Measurements from ENCODE around the gene KISS1R. TPM values are rescaled to one million over a fixed set of nuclear protein-coding genes. Genes with fewer than 3 reads are reported as not detected.
A peak's percentile ranks its signal among the peaks of the same experiment; 100 is the strongest.
"Not testable (repeated sequence)": the region's sequence is repeated elsewhere in the genome, so short reads cannot be mapped to it uniquely, and the experiment has no call there.

The KISS1R gene
- total RNA-seq, 1 experiment from 2014 or later: not detected

DNA sequence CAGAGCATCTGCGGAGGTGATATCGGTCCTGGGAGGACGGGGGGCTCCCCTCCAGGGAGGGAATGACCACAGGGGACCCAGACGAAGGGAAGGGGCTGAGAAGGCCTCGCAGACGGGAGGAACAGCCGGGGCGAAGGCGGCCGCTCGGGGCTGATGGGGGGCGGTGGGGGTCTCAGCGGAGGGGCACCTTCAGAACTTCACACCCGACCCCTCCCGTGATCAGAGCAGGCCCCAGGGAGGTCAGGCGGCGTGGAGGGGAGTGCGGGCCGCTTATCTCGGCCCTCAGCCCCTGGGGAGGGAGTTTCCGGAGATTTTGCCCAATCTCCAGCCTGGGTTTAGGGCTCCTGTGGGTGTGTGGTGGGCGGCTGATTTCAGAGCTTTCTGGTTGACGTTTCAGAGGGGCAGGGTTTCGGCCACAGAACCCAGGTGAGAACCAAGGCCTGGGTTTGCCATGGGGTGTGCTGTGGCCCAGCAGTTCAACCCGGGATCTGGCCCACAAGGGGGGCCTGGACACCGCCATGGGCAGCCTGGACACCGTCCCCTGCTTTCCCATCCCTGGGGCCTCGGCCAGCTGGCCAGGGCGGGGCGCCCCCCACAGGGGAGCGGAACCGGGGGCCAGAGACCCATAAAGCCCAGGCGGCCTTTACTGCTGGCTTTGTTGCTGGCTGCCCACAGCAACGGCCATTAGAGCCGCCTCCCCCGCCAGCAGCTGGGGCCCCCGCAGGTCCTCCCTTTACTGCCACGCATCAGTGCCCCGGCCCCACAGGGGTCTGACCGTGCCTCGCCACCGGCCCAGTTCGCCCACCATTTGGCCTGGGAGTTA, 37.8 kb downstream of the KISS1R start:
- DNase-seq (ENCODE audit: low read depth, low spot score): no peak

DNA sequence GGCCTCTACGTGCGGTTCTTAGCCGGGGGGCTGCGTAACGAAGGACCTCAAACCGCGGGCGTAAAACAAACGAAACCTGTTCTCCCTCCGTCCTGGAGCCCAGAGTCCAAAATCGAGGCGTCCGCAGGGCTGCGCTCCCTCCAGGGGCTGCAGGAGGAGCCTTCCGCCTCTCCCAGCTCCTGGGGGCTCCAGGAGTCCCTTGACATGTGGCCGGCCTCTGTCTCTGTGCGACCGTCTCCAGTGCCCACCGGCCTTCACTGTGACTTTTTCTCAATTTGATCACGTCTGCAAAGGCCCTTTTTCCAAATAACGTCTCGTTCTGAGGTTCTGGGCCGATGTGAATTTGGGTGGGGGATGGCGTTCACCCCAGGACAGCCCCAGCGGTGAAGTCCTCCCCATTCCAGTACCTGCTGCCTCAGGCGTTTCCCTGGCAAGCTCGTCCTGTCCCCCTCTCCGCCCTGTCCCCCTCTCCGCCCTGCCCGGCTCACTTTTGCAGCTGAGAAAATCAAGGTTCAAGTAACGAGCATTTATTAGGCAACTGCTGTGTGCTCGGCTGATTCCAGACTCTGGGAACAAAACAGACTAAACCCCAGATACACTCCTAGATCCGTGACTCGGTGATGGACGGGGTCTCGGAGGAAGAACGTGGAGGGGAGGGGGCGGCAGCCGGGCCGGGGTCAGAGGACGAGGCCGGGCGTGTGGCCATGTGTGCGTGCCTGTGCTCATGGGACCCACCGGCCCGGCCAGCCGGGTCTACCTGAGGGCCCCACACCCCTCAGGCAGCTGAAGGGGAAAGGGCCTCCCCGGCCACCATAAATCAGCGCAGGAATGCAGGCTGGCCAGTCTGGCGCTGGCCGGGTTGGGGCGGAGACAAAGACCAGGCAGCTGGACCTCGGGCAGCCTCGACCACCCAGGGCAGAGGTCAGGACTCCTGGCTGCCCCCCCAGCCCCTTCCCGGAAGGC, 39.0 kb downstream of the KISS1R start:
- in situ Hi-C loops (cut with HindIII; ENCODE audit: low pct_unique_long_range_greater_than_20kb, low sequenced_read_pairs): no loop called here
- no peak for DNase-seq (ENCODE audit: low read depth, low spot score)

More for the DNA sequence above, 37.8 kb downstream of the KISS1R start:
- in situ Hi-C loops (cut with HindIII; ENCODE audit: low pct_unique_long_range_greater_than_20kb, low sequenced_read_pairs): no loop called here

DNA sequence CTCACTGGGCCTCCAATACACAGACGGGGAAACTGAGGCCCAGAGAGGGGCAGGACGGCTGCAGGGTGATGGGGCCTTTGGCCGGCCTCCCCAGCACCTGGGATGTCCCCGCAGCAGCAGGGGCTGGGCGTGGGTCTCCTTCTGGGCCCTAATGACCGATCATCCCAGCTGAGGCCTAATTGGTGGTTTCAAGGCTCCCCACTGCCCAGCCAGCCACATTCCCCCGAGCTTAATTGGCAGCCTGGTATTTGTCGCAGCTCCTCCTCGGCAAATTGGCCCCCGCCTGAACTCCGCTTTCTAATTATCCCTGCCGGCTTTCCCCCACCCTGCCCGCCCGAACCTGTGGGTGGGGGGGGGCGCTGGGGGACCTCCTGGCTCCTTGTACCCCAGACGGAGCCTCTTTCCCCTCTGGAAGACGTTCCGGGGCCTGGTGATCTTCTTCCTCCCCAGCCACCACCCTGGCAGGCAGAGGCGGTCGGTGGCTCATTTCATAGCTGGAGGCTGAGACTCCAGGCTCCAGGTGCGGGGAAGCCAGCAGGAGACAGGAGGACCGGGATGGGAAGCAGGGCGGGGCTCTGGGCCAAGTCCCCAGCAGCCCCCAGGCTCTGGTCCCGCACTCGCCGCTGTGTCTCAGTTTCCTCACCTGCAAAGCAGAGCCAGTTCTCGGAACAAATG, 39.8 kb downstream of the KISS1R start:
- in situ Hi-C loops (cut with HindIII; ENCODE audit: low pct_unique_long_range_greater_than_20kb, low sequenced_read_pairs): no loop called here
- DNase-seq (ENCODE audit: low read depth, low spot score): no peak

DNA sequence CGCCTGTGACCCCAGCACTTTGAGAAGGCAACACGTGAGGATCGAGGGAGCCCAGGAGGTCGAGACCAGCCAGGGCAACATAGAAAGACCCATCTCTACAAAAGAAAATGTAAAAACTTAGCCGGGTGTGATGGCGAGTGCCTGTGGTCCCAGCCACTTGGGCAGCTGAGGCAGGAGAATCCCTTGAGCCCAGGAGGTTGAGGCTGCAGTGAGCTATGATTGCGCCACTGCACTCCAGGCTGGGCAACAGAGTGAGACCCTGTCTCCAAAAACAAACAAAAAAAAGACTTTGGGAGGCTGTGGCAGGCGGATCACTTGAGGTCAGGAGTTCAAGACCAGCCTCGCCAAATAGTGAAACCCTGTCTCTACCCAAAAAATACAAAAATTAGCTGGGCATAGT, 40.4 kb downstream of the KISS1R start:
- in situ Hi-C loops (cut with HindIII; ENCODE audit: low pct_unique_long_range_greater_than_20kb, low sequenced_read_pairs); DNase-seq (ENCODE audit: low read depth, low spot score): not testable (repeated sequence)

DNA sequence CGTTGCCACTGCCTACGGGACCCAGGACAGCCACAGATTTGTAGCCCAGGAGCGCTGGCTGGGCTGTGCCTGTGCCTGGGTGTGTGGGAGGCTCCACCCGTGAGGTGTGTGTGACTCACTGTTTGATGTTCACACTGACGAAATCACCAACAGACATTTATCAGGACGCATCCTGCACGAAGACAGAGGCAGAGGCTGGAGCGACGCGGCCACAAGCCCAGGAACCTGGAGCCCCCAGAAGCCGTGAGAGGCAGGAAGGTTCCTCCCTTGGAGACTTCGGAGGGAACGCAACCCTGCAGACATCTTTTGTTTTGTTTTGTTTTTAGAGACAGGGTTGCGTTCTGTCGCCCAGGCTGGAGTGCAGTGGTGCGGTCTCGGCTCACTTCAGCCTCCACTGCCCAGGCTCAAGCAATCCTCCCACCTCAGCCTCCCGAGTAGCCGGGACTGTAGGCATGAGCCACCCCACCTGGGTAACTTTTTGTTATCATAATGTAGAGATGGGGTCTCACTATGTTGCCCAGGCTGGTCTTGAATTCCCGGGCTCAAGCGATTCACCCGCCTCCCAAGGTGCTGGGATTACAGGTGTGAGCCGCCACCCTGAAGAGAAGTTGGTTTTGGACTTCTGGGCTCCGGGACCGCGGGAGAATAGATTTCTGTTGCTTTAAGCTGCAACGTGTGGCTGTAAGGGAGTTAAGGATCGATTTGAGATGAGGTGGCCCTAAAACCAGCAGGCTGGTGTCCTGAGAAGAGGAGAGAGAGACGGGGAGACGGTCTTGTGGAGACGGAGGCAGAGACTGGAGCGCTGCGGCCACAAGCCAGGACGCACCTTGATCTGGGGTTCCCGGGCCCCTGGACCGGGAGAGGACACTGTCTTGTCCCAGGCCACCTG, 42.1 kb downstream of the KISS1R start:
- in situ Hi-C loops (cut with HindIII; ENCODE audit: low pct_unique_long_range_greater_than_20kb, low sequenced_read_pairs): no loop called here
- no peak for DNase-seq (ENCODE audit: low read depth, low spot score)

DNA sequence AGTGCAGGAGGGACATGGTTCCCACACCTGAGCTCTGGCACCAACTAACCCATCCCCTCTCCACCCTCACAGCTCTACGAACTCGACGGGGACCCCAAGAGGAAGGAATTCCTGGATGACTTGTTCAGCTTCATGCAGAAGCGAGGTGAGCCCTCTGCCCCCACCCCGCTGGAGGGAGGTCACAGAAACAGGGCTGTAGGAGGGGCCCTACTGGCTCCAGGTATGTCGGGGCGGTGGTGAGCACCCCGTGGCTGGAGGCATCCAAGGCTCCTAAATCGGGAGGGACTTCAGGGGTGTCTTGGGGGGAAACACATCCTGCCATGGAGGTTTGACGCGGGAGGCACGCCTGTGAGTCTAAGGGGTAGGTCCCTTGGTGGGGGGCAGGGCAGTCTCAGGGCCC, 42.9 kb downstream of the KISS1R start:
- in situ Hi-C loops (cut with HindIII; ENCODE audit: low pct_unique_long_range_greater_than_20kb, low sequenced_read_pairs): no loop called here
- no peak for DNase-seq (ENCODE audit: low read depth, low spot score)

DNA sequence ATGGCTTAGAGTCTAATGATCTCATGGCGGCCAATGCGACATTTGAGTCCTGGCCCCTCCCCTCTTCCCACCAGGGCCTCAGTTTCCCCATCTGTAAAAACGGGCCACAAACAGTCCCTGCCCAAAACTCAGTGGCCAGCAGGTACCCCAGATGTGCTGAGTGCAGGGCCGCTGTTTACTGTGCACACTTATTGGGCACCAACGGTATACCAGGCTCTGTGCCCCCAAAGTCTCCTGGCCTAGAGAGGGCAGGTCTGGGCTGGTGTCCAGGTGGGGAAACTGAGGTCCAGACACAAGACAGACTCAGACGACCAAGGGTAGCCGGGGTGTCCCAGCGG, 43.4 kb downstream of the KISS1R start:
- in situ Hi-C loops (cut with HindIII; ENCODE audit: low pct_unique_long_range_greater_than_20kb, low sequenced_read_pairs): no loop called here
- DNase-seq (ENCODE audit: low read depth, low spot score): no peak

DNA sequence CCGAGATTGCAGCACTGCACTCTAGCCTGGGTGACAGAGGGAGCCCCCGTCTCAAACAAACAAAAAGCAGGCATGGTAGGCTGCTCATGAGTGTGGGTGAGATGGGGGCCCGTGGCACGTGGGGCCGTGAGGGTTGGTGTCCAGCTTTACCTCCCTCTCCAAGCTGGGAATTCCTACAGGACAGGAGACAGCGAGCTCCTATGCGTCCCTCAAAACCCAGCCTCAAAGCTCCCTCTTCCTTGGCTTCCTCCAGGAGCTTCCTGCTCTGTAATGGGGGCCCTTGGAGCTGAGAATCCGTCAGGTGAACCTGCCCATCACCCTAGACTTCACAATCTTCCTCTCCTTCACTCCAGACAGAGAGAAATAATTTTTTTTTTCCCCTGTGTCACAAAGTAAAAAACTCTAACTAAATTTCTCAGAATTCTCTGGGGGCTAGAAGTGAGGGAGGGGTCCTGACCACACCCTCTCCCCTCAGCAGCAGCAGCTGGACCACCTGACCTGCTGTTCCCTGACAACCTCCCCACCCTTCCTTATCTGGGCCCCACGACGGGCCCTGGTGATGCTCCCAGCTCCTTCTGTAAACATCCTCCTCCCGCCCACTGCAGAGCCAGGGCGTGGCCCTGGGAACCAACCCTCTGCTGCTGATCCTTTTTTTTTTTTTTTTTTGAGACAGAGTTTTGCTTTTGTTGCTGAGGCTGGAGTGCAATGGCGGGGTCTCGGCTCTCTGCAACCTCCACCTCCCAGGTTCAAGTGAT, 44.9 kb downstream of the KISS1R start:
- in situ Hi-C loops (cut with HindIII; ENCODE audit: low pct_unique_long_range_greater_than_20kb, low sequenced_read_pairs): no loop called here
- no peak for DNase-seq (ENCODE audit: low read depth, low spot score)

DNA sequence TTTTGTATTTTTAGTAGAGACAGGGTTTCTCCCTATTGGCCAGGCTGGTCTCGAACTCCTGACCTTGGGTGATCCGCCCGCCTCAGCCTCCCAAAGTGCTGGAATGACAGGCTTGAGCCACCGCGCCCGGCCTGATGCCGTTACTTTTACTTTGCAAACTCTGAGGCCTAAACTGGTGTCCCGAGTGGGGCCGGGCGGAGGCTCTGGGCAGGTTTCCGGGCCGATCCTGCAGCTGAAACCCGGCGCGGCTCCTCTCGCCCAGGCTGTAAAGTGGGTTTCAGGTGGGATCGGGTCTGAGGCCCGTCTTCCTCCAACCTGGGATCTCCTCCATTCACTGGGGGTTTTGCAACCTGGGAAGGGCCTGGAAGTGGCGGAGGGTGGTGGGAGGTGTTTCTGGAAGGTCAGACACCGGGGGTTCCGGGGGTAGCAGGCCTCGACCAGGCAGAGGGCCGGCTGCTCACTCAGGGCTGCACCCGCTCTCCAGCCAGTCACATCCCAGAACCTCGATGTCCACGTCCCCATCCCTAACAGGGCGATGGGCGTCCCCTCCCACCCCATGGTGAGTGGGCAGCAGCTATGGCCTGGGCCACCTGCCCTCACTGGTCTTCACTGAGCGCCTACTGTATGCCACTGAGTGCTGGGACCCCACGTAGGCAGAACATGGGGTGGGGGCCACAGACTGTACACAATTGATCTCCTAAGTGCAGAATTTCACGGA, 45.7 kb downstream of the KISS1R start:
- no peak for DNase-seq (ENCODE audit: low read depth, low spot score)
- in situ Hi-C loops (cut with HindIII; ENCODE audit: low pct_unique_long_range_greater_than_20kb, low sequenced_read_pairs): no loop called here

DNA sequence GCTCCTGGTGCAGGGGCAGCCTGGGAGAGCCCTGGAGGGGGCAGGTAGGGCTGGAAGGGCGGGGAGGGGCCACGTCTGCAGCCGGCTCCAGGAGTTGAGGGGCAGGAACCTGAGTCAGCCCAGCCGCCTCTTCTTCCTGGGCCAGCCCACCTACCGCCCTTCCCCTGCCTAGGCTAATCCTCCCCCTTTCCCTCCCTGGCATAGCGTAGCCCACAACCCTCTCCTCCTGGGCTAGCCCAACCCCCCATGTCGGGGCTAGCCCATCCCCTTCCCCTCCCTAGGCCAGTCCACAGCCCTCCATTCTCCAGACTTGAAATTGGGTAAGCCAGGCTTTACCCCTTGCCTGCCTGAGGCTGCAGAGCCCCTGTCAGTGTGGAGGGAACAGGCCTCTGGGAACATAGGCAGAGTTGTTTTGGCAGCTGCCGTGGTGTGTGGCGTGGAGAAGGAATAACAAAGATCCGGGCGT, 46.4 kb downstream of the KISS1R start:
- in situ Hi-C loops (cut with HindIII; ENCODE audit: low pct_unique_long_range_greater_than_20kb, low sequenced_read_pairs): no loop called here
- no peak for DNase-seq (ENCODE audit: low read depth, low spot score)

DNA sequence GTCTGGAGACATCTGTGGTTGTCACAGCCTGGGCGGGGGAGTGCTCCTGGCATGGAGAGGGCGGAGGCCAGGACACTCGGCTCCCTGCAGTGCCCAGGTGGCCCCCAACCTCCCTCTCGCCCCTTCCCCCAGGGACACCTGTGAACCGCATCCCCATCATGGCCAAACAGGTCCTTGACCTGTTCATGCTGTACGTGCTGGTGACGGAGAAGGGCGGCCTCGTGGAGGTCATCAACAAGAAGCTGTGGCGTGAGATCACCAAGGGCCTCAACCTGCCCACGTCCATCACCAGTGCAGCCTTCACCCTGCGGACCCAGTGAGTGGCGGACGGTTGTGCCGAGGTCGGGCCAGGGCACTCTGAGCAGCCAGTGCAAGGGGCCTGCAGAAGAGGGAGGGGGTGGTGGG, 47.0 kb downstream of the KISS1R start:
- in situ Hi-C loops (cut with HindIII; ENCODE audit: low pct_unique_long_range_greater_than_20kb, low sequenced_read_pairs): no loop called here
- no peak for DNase-seq (ENCODE audit: low read depth, low spot score)

DNA sequence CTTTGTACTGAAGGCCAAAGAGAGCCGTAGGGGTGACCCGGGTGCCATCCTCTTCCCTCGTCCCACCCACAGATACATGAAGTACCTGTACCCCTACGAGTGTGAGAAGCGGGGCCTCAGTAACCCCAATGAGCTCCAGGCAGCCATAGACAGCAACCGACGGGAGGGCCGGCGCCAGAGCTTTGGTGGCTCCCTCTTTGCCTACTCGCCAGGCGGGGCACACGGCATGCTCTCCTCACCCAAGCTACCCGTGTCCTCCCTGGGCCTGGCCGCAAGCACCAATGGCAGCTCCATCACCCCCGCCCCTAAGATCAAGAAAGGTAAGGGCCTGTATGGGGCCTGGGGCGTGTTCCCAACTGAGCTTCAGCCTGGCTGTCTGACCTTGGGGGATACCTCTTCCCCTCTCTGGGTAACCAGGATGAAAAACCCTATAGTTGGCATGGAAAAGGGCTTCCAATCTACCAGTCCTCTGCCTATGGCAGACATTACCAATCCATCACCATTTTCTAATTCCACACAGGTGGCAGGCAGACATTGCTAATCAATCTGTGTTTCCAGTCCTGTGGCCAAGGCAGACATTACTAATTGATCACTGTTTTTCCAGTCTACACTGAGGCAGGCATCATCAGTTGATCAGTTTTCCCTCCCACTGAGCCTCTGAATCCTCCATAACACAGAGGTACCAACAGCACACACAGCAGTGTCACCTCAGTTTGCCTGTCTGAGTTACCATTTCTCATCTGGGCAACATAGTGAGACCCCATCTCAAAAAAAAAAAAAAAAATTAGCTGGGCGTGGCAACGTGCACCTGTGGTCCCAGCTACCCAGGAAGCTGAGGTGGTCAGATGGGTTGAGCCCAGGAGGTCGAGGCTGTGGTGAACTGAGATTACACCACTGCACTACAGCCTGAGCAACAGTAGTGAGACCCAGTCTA, 47.9 kb downstream of the KISS1R start:
- peak; percentile 27 for DNase-seq (ENCODE audit: low read depth, low spot score)
- in situ Hi-C loops (cut with HindIII; ENCODE audit: low pct_unique_long_range_greater_than_20kb, low sequenced_read_pairs): no loop called here

DNA sequence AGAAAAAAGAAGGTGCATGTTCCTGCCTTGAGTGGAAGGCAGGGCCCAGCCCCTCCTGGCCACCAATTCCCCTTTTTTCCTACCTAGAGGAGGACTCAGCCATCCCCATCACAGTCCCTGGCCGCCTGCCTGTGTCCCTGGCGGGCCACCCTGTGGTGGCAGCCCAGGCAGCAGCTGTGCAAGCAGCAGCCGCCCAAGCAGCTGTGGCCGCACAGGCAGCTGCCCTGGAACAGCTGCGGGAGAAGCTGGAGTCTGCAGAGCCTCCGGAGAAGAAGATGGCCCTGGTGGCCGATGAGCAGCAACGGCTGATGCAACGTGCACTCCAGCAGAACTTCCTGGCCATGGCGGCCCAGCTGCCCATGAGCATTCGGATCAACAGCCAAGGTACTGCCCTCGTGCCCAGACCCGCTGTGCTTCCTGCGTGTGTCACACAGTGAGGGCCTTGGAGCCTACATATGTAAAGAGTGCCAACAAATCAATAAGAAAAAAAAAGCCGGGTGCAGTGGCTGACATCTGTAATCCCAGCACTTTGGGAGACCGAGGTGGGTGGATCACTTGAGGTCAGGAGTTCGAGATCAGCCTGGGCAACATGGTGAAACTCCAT, 49.5 kb downstream of the KISS1R start:
- no peak for DNase-seq (ENCODE audit: low read depth, low spot score)
- in situ Hi-C loops (cut with HindIII; ENCODE audit: low pct_unique_long_range_greater_than_20kb, low sequenced_read_pairs): no loop called here

Data from SK-MEL-5 (cell line).